Measurements from ENCODE around the gene FRMD4A.

The FRMD4A gene

DNA sequence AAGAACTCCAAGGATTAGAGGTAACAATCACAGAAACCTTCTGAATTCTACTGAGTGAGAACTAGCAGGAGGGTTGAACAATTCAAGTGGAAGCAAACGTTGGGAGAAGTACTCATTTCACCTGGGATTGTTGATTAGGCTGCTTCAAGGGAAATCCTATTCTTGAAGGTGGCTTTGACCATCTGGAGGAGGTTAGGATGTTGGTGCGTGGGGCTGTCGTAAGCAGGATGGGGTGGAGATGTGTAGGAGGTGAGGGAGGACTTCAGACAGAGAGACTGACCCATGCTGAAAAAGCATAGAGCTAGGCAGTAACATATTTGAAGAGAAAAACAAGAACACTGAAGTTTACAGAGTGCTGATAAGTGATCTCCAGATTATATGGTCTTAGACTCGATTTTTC is 147.9 kb downstream of the FRMD4A start:
- DNase-seq = no peak

DNA sequence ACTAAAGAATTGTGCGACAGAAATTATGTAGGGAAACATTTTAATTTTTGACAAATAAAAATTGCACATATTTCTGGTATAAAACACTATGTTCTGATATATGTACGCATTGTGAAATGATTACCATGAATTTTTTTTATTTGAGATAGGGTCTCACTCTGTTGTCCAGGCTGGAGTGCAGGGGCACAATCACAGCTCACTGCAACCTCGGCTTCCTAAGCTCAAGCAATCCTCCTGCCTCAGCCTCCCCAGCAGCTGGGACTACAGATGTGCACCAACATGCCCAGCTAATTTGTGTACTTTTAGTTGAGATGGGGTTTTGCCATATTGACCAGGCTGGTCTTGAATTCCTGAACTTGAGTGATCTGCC is 149.2 kb downstream of the FRMD4A start:
- no peak for DNase-seq

GRCh38 chr10:14180911-14181566 is 149.7 kb downstream of the FRMD4A start:
- no peak for DNase-seq

GRCh38 chr10:14179251-14179650 is 151.5 kb downstream of the FRMD4A start:
- no peak for DNase-seq

- DNase-seq = no peak
Observed at GRCh38 chr10:14173706-14174594, 156.8 kb downstream of the FRMD4A start.

GRCh38 chr10:14173391-14173705 is 157.4 kb downstream of the FRMD4A start:
- DNase-seq = no peak

GRCh38 chr10:14172336-14172950 is 158.3 kb downstream of the FRMD4A start:
- DNase-seq = no peak

- no peak for DNase-seq
Observed at GRCh38 chr10:14171336-14171735, 159.4 kb downstream of the FRMD4A start.

DNA sequence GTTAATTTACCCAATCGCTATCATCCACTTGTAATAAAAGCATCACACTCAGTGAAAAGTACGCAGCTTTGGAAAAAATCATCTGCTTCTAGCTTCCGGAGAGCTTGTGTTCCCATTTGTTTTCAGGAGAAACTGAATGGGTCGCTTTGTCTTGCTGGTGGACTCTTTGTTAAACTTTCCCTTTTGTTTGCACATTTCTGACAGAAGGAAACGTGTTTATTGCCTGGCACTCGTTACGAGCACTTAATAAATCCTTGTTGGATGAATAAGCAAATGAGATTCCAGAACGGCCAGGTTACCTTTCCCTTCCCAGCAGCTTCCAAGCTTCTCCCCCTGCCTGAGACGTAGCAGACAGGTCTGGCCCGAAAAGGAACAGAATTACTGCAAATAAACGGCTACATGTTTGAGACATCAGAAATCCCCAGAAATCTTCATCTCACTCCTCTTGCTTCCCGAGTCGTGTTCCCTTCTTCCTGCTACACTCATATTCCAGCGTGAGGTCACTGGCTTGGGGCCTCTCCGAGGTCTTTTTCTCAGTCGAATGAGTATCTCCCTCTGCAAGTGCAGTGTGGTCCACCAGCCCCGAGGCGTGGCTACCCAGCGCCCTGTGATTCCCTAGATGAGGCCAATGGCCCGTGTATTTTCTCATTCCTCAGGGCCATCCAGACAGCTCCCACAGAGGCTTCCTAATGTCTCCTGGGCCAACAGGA is 167.2 kb downstream of the FRMD4A start:
- no peak for DNase-seq

GRCh38 chr10:14162629-14163344 is 167.9 kb downstream of the FRMD4A start:
- DNase-seq = no peak

- DNase-seq = no peak
Observed at GRCh38 chr10:14162061-14162460, 168.7 kb downstream of the FRMD4A start.

GRCh38 chr10:14160299-14160698 is 170.4 kb downstream of the FRMD4A start:
- no peak for DNase-seq

GRCh38 chr10:14158575-14158974 is 172.1 kb downstream of the FRMD4A start:
- DNase-seq = no peak

DNA sequence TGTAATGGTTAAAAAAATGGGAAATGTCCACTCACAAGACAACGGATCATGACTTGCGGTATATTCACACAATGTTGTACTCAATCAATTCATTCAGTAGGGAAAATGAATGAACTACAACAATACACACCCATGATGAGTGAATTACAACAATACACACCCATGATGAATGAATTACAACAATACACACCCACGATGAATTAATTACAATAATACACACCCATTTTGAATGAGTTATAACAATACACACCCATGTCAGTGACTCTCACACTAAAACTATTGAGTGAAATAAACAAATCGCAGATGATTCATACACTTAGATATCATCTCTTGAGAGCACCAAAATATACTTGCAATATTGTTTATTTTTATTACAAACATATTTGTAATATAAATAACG is 174.6 kb downstream of the FRMD4A start:
- DNase-seq = no peak

- no peak for DNase-seq
Observed at GRCh38 chr10:14153570-14154055, 177.1 kb downstream of the FRMD4A start.

- DNase-seq = no peak
Observed at GRCh38 chr10:14151571-14151970, 179.2 kb downstream of the FRMD4A start.

- DNase-seq = no peak
Observed at GRCh38 chr10:14150526-14150925, 180.2 kb downstream of the FRMD4A start.

DNA sequence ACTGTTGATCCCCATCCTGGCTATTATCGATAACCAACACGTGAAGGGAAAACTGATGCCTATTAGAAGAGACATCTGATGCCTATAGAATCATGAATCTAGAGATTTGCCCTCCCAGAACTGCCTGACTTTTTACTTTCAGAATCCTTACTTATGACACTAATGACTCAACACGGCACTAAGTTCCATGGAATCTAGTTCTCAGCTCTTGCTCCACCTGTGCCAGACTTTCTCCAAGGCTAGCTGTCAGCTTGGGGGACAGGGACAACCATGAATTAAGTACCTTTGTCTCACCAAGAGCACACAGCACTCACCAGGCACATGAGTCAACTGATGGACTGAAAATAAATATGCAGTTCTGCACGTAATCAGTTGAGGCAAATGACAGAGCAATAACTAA is 184.2 kb downstream of the FRMD4A start:
- no peak for DNase-seq

- no peak for DNase-seq
Observed at GRCh38 chr10:14146025-14146424, 184.7 kb downstream of the FRMD4A start.

DNA sequence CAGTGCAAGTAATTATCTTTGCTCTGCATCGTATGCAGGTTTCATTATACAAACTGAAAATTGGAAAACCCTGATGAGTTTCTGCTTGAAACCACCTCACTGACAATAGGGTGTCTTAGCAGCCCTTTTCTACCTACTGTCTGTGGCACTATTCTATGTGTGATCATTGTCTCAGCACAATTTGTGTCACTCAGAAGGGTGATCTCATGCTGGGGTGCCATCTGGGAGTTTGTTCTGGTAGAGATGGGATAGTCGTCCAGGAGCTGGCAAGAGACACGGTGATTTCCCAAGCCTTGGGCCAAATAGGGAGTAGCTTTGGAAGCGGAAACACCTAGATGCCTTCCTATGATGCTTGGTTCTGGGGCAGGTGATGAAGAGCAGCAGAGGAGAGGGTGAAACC is 186.3 kb downstream of the FRMD4A start:
- DNase-seq = no peak

DNA sequence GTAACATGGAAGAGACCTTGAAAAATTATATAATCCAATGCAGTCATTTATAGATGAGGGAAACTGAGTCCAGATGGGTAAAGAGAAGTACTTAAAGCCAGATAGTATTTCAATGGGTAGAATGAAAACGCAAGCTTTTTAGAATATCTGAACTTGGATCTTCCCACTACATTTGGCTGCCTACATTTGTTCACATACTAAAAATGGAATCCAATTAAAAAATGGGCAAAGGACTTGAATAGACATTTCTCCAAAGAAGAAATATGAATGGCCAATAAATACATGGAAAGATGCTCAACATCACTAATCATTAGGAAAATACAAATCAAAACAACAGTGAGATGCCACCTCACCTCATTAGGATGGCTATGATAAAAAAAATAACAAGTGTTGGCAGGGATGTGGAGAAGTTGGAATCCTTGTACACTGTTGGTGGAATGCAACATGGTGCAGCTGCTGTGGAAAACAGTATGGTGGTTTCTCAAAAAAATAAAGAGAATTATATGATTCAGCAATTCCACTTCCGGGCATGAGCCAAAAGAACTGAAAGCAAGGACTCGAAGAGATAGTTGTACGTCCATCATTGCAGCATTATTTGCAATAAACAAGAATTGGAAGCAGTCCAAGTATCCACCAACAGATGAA is 188.0 kb downstream of the FRMD4A start:
- DNase-seq = no peak

- no peak for DNase-seq
Observed at GRCh38 chr10:14141283-14141682, 189.4 kb downstream of the FRMD4A start.
